Measurements from ENCODE around the gene LAMP5.

LAMP5 gene

GRCh38 chr20:9514461-9515213, at the start of gene LAMP5:
Gene LAMP5, plus strand, starts transcription at chr20:9514590. Its CDS starts 263 bp downstream, at chr20:9514853.
- Histone ChIP-seq H3K9me3 (ENCODE audit: control insufficient read depth, low read depth, low read length) (no peaks in the 10 kb centered on the region), H3K9ac (ENCODE audit: low read length) (peak within 1 kb of the TSS; percentile 11), H3K27ac (ENCODE audit: low read length) (no peak within 1 kb of the TSS), H3K4me3 (ENCODE audit: low read length) (peak within 1 kb of the TSS; percentile 63), H3K4me1 (ENCODE audit: control insufficient read depth, low read depth, low read length) (peaks cover 35% of the 10 kb centered on the region), H3K36me3 (ENCODE audit: control insufficient read depth, low read depth, low read length) (no peaks in the 10 kb centered on the region), H3K27me3 (ENCODE audit: control insufficient read depth, insufficient read depth, low read length) (peaks cover 97% of the 10 kb centered on the region)

- H3K4me1 ChIP-seq (ENCODE audit: control insufficient read depth, low read depth, low read length) = no peaks in the 10 kb centered on the region
- no peaks in the 10 kb centered on the region for H3K27me3 ChIP-seq (ENCODE audit: control insufficient read depth, insufficient read depth, low read length)
- H3K9ac ChIP-seq (ENCODE audit: low read length) = no peak overlapping the region
- H3K36me3 ChIP-seq (ENCODE audit: control insufficient read depth, low read depth, low read length) = no peaks in the 10 kb centered on the region
- no peak overlapping the region for H3K27ac ChIP-seq (ENCODE audit: low read length)
- H3K9me3 ChIP-seq (ENCODE audit: control insufficient read depth, low read depth, low read length) = no peaks in the 10 kb centered on the region
- H3K4me3 ChIP-seq (ENCODE audit: low read length) = no peak overlapping the region
Measured at GRCh38 chr20:9467995-9468394, 46.4 kb upstream of the LAMP5 start.

- Histone ChIP-seq H3K36me3 (ENCODE audit: control insufficient read depth, low read depth, low read length) (no peaks in the 10 kb centered on the region), H3K9me3 (ENCODE audit: control insufficient read depth, low read depth, low read length) (no peaks in the 10 kb centered on the region), H3K4me1 (ENCODE audit: control insufficient read depth, low read depth, low read length) (no peaks in the 10 kb centered on the region), H3K27me3 (ENCODE audit: control insufficient read depth, insufficient read depth, low read length) (no peaks in the 10 kb centered on the region), H3K27ac (ENCODE audit: low read length) (no peak overlapping the region), H3K4me3 (ENCODE audit: low read length) (no peak overlapping the region), H3K9ac (ENCODE audit: low read length) (no peak overlapping the region)
Measured at GRCh38 chr20:9474835-9475415, 39.5 kb upstream of the LAMP5 start.

GRCh38 chr20:9475456-9475855, 38.9 kb upstream of the LAMP5 start:
- H3K9me3 ChIP-seq (ENCODE audit: control insufficient read depth, low read depth, low read length) = no peaks in the 10 kb centered on the region
- no peak overlapping the region for H3K27ac ChIP-seq (ENCODE audit: low read length)
- H3K9ac ChIP-seq (ENCODE audit: low read length) = no peak overlapping the region
- H3K36me3 ChIP-seq (ENCODE audit: control insufficient read depth, low read depth, low read length) = no peaks in the 10 kb centered on the region
- no peaks in the 10 kb centered on the region for H3K4me1 ChIP-seq (ENCODE audit: control insufficient read depth, low read depth, low read length)
- H3K27me3 ChIP-seq (ENCODE audit: control insufficient read depth, insufficient read depth, low read length) = no peaks in the 10 kb centered on the region
- H3K4me3 ChIP-seq (ENCODE audit: low read length) = no peak overlapping the region

- H3K27ac ChIP-seq (ENCODE audit: low read length) = no peak overlapping the region
- no peaks in the 10 kb centered on the region for H3K9me3 ChIP-seq (ENCODE audit: control insufficient read depth, low read depth, low read length)
- H3K36me3 ChIP-seq (ENCODE audit: control insufficient read depth, low read depth, low read length) = no peaks in the 10 kb centered on the region
- H3K4me1 ChIP-seq (ENCODE audit: control insufficient read depth, low read depth, low read length) = no peaks in the 10 kb centered on the region
- no peak overlapping the region for H3K9ac ChIP-seq (ENCODE audit: low read length)
- no peak overlapping the region for H3K4me3 ChIP-seq (ENCODE audit: low read length)
- no peaks in the 10 kb centered on the region for H3K27me3 ChIP-seq (ENCODE audit: control insufficient read depth, insufficient read depth, low read length)
Measured at GRCh38 chr20:9476174-9476573, 38.2 kb upstream of the LAMP5 start.

GRCh38 chr20:9476637-9477036, 37.8 kb upstream of the LAMP5 start:
- no peak overlapping the region for H3K9ac ChIP-seq (ENCODE audit: low read length)
- no peak overlapping the region for H3K4me3 ChIP-seq (ENCODE audit: low read length)
- no peaks in the 10 kb centered on the region for H3K36me3 ChIP-seq (ENCODE audit: control insufficient read depth, low read depth, low read length)
- no peaks in the 10 kb centered on the region for H3K9me3 ChIP-seq (ENCODE audit: control insufficient read depth, low read depth, low read length)
- no peak overlapping the region for H3K27ac ChIP-seq (ENCODE audit: low read length)
- H3K27me3 ChIP-seq (ENCODE audit: control insufficient read depth, insufficient read depth, low read length) = no peaks in the 10 kb centered on the region
- no peaks in the 10 kb centered on the region for H3K4me1 ChIP-seq (ENCODE audit: control insufficient read depth, low read depth, low read length)

- no peaks in the 10 kb centered on the region for H3K9me3 ChIP-seq (ENCODE audit: control insufficient read depth, low read depth, low read length)
- no peak overlapping the region for H3K4me3 ChIP-seq (ENCODE audit: low read length)
- H3K27me3 ChIP-seq (ENCODE audit: control insufficient read depth, insufficient read depth, low read length) = no peaks in the 10 kb centered on the region
- no peaks in the 10 kb centered on the region for H3K36me3 ChIP-seq (ENCODE audit: control insufficient read depth, low read depth, low read length)
- no peaks in the 10 kb centered on the region for H3K4me1 ChIP-seq (ENCODE audit: control insufficient read depth, low read depth, low read length)
- no peak overlapping the region for H3K27ac ChIP-seq (ENCODE audit: low read length)
- no peak overlapping the region for H3K9ac ChIP-seq (ENCODE audit: low read length)
Measured at GRCh38 chr20:9478771-9479170, 35.6 kb upstream of the LAMP5 start.

- H3K36me3 ChIP-seq (ENCODE audit: control insufficient read depth, low read depth, low read length) = no peaks in the 10 kb centered on the region
- H3K27ac ChIP-seq (ENCODE audit: low read length) = no peak overlapping the region
- H3K27me3 ChIP-seq (ENCODE audit: control insufficient read depth, insufficient read depth, low read length) = no peaks in the 10 kb centered on the region
- H3K9ac ChIP-seq (ENCODE audit: low read length) = no peak overlapping the region
- H3K4me1 ChIP-seq (ENCODE audit: control insufficient read depth, low read depth, low read length) = no peaks in the 10 kb centered on the region
- no peaks in the 10 kb centered on the region for H3K9me3 ChIP-seq (ENCODE audit: control insufficient read depth, low read depth, low read length)
- H3K4me3 ChIP-seq (ENCODE audit: low read length) = no peak overlapping the region
Measured at GRCh38 chr20:9480066-9480465, 34.3 kb upstream of the LAMP5 start.

- Histone ChIP-seq H3K9me3 (ENCODE audit: control insufficient read depth, low read depth, low read length) (no peaks in the 10 kb centered on the region), H3K36me3 (ENCODE audit: control insufficient read depth, low read depth, low read length) (no peaks in the 10 kb centered on the region), H3K4me3 (ENCODE audit: low read length) (no peak overlapping the region), H3K27ac (ENCODE audit: low read length) (no peak overlapping the region), H3K9ac (ENCODE audit: low read length) (no peak overlapping the region), H3K27me3 (ENCODE audit: control insufficient read depth, insufficient read depth, low read length) (no peaks in the 10 kb centered on the region), H3K4me1 (ENCODE audit: control insufficient read depth, low read depth, low read length) (no peaks in the 10 kb centered on the region)
Measured at GRCh38 chr20:9482180-9482579, 32.2 kb upstream of the LAMP5 start.

GRCh38 chr20:9483131-9483530, 31.3 kb upstream of the LAMP5 start:
- Histone ChIP-seq H3K9me3 (ENCODE audit: control insufficient read depth, low read depth, low read length) (no peaks in the 10 kb centered on the region), H3K4me1 (ENCODE audit: control insufficient read depth, low read depth, low read length) (no peaks in the 10 kb centered on the region), H3K36me3 (ENCODE audit: control insufficient read depth, low read depth, low read length) (no peaks in the 10 kb centered on the region), H3K27ac (ENCODE audit: low read length) (no peak overlapping the region), H3K9ac (ENCODE audit: low read length) (no peak overlapping the region), H3K4me3 (ENCODE audit: low read length) (no peak overlapping the region), H3K27me3 (ENCODE audit: control insufficient read depth, insufficient read depth, low read length) (no peaks in the 10 kb centered on the region)

- Histone ChIP-seq H3K4me1 (ENCODE audit: control insufficient read depth, low read depth, low read length) (no peaks in the 10 kb centered on the region), H3K4me3 (ENCODE audit: low read length) (no peak overlapping the region), H3K27ac (ENCODE audit: low read length) (no peak overlapping the region), H3K9ac (ENCODE audit: low read length) (no peak overlapping the region), H3K36me3 (ENCODE audit: control insufficient read depth, low read depth, low read length) (no peaks in the 10 kb centered on the region), H3K27me3 (ENCODE audit: control insufficient read depth, insufficient read depth, low read length) (no peaks in the 10 kb centered on the region), H3K9me3 (ENCODE audit: control insufficient read depth, low read depth, low read length) (no peaks in the 10 kb centered on the region)
Measured at GRCh38 chr20:9485614-9486340, 28.6 kb upstream of the LAMP5 start.

Data from iPS-18a (cell line).